Right ventricle myocardium inferior (tissue), 1 donor: ENCODE measurements around the gene IL1A. TPM values are rescaled to one million over a fixed set of nuclear protein-coding genes. Genes with fewer than 3 reads are reported as not detected.
"Not testable (repeated sequence)": the region's sequence is repeated elsewhere in the genome, so short reads cannot be mapped to it uniquely, and the experiment has no call there.

Source experiments
- ATAC-seq: fragments of 200-7000 bp; cut with Tn5 transposase; one replicate; pipeline ENCODE4 v1.9.1; 2020; ENCODE audit warnings: mild to moderate bottlenecking, moderate library complexity
- DNase-seq: peaks from one replicate; pipeline ENCODE4 v3.0.0; 2021; ENCODE audit errors: missing footprints
- intact Hi-C: fragments of 100-400 bp; cut with DNase I; formaldehyde crosslinking; loops from one replicate; pipeline ENCODE4 v1.11.0; 2022
- long read RNA-seq: library from polyadenylated mRNA; unstranded; transcript quantifications from one replicate; pipeline ENCODE4 v2.0.0, GENCODE V29; 2021
- total RNA-seq: library from RNA; stranded (reverse); fragmentation: NEBNext Ultra II Directional; extraction: Animal tissue kit (Norgen Biotek cat#: 25700); gene quantifications from one replicate; pipeline ENCODE4 v1.2.1, GENCODE V29; 2021
- donor health status: DM: no; HTN: yes; CAD: no; lungs with severe emphysema.

The IL1A gene
- not detected for total RNA-seq
- long read RNA-seq: 0 reads

GRCh38 chr2:112784199-112785189 is at the start of gene IL1A:
Gene IL1A, minus strand, starts transcription at chr2:112784493. Its CDS starts 723 bp downstream, at chr2:112783770.
- ATAC-seq: no peak
- intact Hi-C loops: no loop called here
- DNase-seq: no peak

GRCh38 chr2:112833976-112834375 is 49.7 kb upstream of the IL1A start:
- DNase-seq: no peak
- ATAC-seq: no peak
- intact Hi-C loops: no loop called here

- DNase-seq, ATAC-seq, intact Hi-C loops: not testable (repeated sequence)
Observed at GRCh38 chr2:112833639-112833931, 49.3 kb upstream of the IL1A start.

GRCh38 chr2:112832841-112833638 is 48.7 kb upstream of the IL1A start:
- ATAC-seq: no peak
- intact Hi-C loops: no loop called here
- DNase-seq: no peak

GRCh38 chr2:112831946-112832840 is 47.9 kb upstream of the IL1A start:
- ATAC-seq (no peak), DNase-seq (no peak)
- intact Hi-C loops: no loop called here

GRCh38 chr2:112831513-112831845 is 47.2 kb upstream of the IL1A start:
- DNase-seq: no peak
- ATAC-seq: no peak
- intact Hi-C loops: no loop called here

GRCh38 chr2:112830682-112831512 is 46.6 kb upstream of the IL1A start:
- no peak for DNase-seq
- intact Hi-C loops: no loop called here
- ATAC-seq: no peak

GRCh38 chr2:112829961-112830681 is 45.8 kb upstream of the IL1A start:
- ATAC-seq (no peak), DNase-seq (no peak)
- intact Hi-C loops: no loop called here

- ATAC-seq (no peak), DNase-seq (no peak)
- intact Hi-C loops: no loop called here
Observed at GRCh38 chr2:112829101-112829960, 45.0 kb upstream of the IL1A start.

- no peak for DNase-seq
- no peak for ATAC-seq
- intact Hi-C loops: no loop called here
Observed at GRCh38 chr2:112828251-112828691, 44.0 kb upstream of the IL1A start.

- no peak for ATAC-seq
- intact Hi-C loops: no loop called here
- no peak for DNase-seq
Observed at GRCh38 chr2:112827604-112828185, 43.4 kb upstream of the IL1A start.

GRCh38 chr2:112827009-112827408 is 42.7 kb upstream of the IL1A start:
- ATAC-seq (no peak), DNase-seq (no peak)
- intact Hi-C loops: no loop called here

- ATAC-seq: no peak
- intact Hi-C loops: no loop called here
Observed at GRCh38 chr2:112825706-112826105, 41.4 kb upstream of the IL1A start.

GRCh38 chr2:112824694-112825085 is 40.4 kb upstream of the IL1A start:
- ATAC-seq: no peak
- intact Hi-C loops: no loop called here
- no peak for DNase-seq

More at GRCh38 chr2:112825706-112826105, 41.4 kb upstream of the IL1A start:
- no peak for DNase-seq

GRCh38 chr2:112821682-112822081 is 37.4 kb upstream of the IL1A start:
- intact Hi-C loops: no loop called here
- DNase-seq (no peak), ATAC-seq (no peak)

- intact Hi-C loops: no loop called here
- ATAC-seq (no peak), DNase-seq (no peak)
Observed at GRCh38 chr2:112821142-112821541, 36.8 kb upstream of the IL1A start.
